GM23338 (cell line): ENCODE results near the gene SMYD3. TPM values are rescaled to one million over a fixed set of nuclear protein-coding genes. Genes with fewer than 3 reads are reported as not detected.

Source experiments
- ATAC-seq: fragments of 200-7000 bp; cut with Tn5 transposase; 3 replicates; pipeline ENCODE4 v1.9.1; 2020
- DNase-seq: peaks from one replicate; pipeline ENCODE4 v3.0.0-alpha.2; 2015; ENCODE audit warnings: low spot score
- H2AFZ ChIP-seq: fragments of 200-600 bp; sonication (generic); 2 replicates; pipeline ENCODE4 v1.8.0; 2016; ENCODE audit warnings: antibody characterized with exemption, mild to moderate bottlenecking, moderate library complexity
- H3F3A ChIP-seq: fragments of 200-600 bp; sonication (generic); replicated peaks from 2 replicates; pipeline ENCODE4 v1.8.0; 2017; ENCODE audit warnings: antibody characterized with exemption, mixed run types, low read depth
- H3K27ac ChIP-seq: fragments of 200-600 bp; sonication (generic); 2 replicates; pipeline ENCODE4 v1.6.1; 2016; ENCODE audit warnings: low read depth
- H3K27me3 ChIP-seq: fragments of 200-600 bp; sonication (generic); 2 replicates; pipeline ENCODE4 v1.8.0; 2016; ENCODE audit warnings: mild to moderate bottlenecking, mixed run types, moderate library complexity; ENCODE audit not compliant: insufficient read depth
- H3K36me3 ChIP-seq: fragments of 200-600 bp; sonication (generic); 2 replicates; pipeline ENCODE4 v1.8.0; 2016; ENCODE audit warnings: mild to moderate bottlenecking; ENCODE audit not compliant: insufficient read depth
- H3K4me1 ChIP-seq: fragments of 200-600 bp; sonication (generic); 2 replicates; pipeline ENCODE4 v1.8.0; 2016; ENCODE audit warnings: mild to moderate bottlenecking, moderate library complexity; ENCODE audit not compliant: insufficient read depth
- H3K4me2 ChIP-seq: fragments of 200-600 bp; sonication (generic); 2 replicates; pipeline ENCODE4 v1.7.1; 2017; ENCODE audit warnings: mixed run types
- H3K4me3 ChIP-seq: fragments of 200-600 bp; sonication (generic); 2 replicates; pipeline ENCODE4 v1.6.1; 2016; ENCODE audit warnings: mixed run types
- H3K79me2 ChIP-seq: fragments of 200-600 bp; sonication (generic); replicated peaks from 2 replicates; pipeline ENCODE4 v1.8.0; 2017; ENCODE audit warnings: mild to moderate bottlenecking; ENCODE audit not compliant: insufficient read depth
- H3K9me2 ChIP-seq: fragments of 200-600 bp; sonication (generic); 2 replicates; pipeline ENCODE4 v1.8.0; 2017; ENCODE audit not compliant: insufficient read depth
- H4K20me1 ChIP-seq: fragments of 200-600 bp; sonication (generic); replicated peaks from 2 replicates; pipeline ENCODE4 v1.8.0; 2017; ENCODE audit warnings: mild to moderate bottlenecking; ENCODE audit not compliant: insufficient read depth
- H3K27ac Mint-ChIP-seq: 2 replicates; pipeline ENCODE4 v1.8.0; 2020; ENCODE audit warnings: inconsistent platforms, mild to moderate bottlenecking, moderate library complexity, mixed read lengths
- H3K27me3 Mint-ChIP-seq: 3 replicates; pipeline ENCODE4 v1.8.0; 2022; ENCODE audit warnings: low read depth, mild to moderate bottlenecking, moderate library complexity, mixed read lengths, inconsistent platforms; ENCODE audit not compliant: insufficient read depth, poor library complexity
- H3K36me3 Mint-ChIP-seq: 3 replicates; pipeline ENCODE4 v1.8.0; 2021; ENCODE audit warnings: low read depth, mild to moderate bottlenecking, inconsistent platforms, moderate library complexity, mixed read lengths
- H3K4me1 Mint-ChIP-seq: 3 replicates; pipeline ENCODE4 v1.8.0; 2020; ENCODE audit warnings: mild to moderate bottlenecking, inconsistent platforms, mixed read lengths
- H3K4me3 Mint-ChIP-seq: 3 replicates; pipeline ENCODE4 v1.8.0; 2021; ENCODE audit warnings: moderate library complexity, mild to moderate bottlenecking, inconsistent platforms, mixed read lengths
- H3K9me3 Mint-ChIP-seq: 3 replicates; pipeline ENCODE4 v1.8.0; 2020; ENCODE audit warnings: moderate library complexity, mild to moderate bottlenecking, inconsistent platforms, mixed read lengths
- CREB1 ChIP-seq: fragments of 250-450 bp; sonication (Bioruptor Pico); IDR thresholded peaks from 2 replicates; pipeline ENCODE4 v1.5.0; 2020; ENCODE audit warnings: low read depth, mild to moderate bottlenecking, moderate library complexity
- JUNB ChIP-seq: IDR thresholded peaks from one replicate; pipeline ENCODE4 v1.6.1; 2016; ENCODE audit warnings: antibody characterized with exemption; ENCODE audit not compliant: unreplicated experiment
- NANOG ChIP-seq: IDR thresholded peaks from 2 replicates; pipeline ENCODE4 v1.6.1; 2016; ENCODE audit warnings: antibody characterized with exemption, borderline replicate concordance
- POLR2AphosphoS5 ChIP-seq: IDR thresholded peaks from 2 replicates; pipeline ENCODE4 v1.6.1; 2016; ENCODE audit warnings: antibody characterized with exemption, low read depth
- ZNF331 ChIP-seq: fragments of 250-450 bp; sonication (Bioruptor Pico); IDR thresholded peaks from 2 replicates; pipeline ENCODE4 v1.5.0; 2020; ENCODE audit warnings: low read depth, mild to moderate bottlenecking, moderate library complexity
- polyA plus RNA-seq: library from polyadenylated mRNA; unstranded; fragments of >200 nt; fragmentation: Nextera tagmentation; extraction: Ambion mirVana; gene quantifications from 2 replicates; pipeline ENCODE4 v1.2.1, GENCODE V29; 2016
- total RNA-seq: library from RNA; depleted of rRNA; stranded (reverse); fragments of >200 nt; shearing (Covaris generic); gene quantifications from 2 replicates; pipeline ENCODE4 v1.2.3, GENCODE V29; 2014
- TF ChIP-seq, protein P1 (sequence below), 2 experiments: fragments of 200-600 bp in 1 of 2; sonication (generic) in 1 of 2; conservative IDR thresholded peaks; 2 replicates each; pipeline versions ENCODE4 v1.5.1 to v1.6.1; 2016 to 2017; ENCODE audit warnings: antibody characterized with exemption in 2 of 2, low read depth in 2 of 2, mild to moderate bottlenecking in 2 of 2, moderate library complexity in 1 of 2
- TF ChIP-seq, protein P2 (sequence below): IDR thresholded peaks from one replicate; pipeline ENCODE4 v1.6.1; 2018; ENCODE audit warnings: antibody characterized with exemption; ENCODE audit not compliant: unreplicated experiment
- TF ChIP-seq, protein P3 (sequence below): IDR thresholded peaks from 2 replicates; pipeline ENCODE4 v1.6.1; 2016; ENCODE audit warnings: antibody characterized with exemption
- TF ChIP-seq, protein P4 (sequence below): fragments of 250-450 bp; sonication (Bioruptor Pico); IDR thresholded peaks from 2 replicates; pipeline ENCODE4 v1.5.0; 2020; ENCODE audit warnings: mild to moderate bottlenecking, moderate library complexity

The SMYD3 gene
- total and polyA plus RNA-seq, 2 experiments from 2014 or later, result 31.8 to 34.4 TPM

DNA sequence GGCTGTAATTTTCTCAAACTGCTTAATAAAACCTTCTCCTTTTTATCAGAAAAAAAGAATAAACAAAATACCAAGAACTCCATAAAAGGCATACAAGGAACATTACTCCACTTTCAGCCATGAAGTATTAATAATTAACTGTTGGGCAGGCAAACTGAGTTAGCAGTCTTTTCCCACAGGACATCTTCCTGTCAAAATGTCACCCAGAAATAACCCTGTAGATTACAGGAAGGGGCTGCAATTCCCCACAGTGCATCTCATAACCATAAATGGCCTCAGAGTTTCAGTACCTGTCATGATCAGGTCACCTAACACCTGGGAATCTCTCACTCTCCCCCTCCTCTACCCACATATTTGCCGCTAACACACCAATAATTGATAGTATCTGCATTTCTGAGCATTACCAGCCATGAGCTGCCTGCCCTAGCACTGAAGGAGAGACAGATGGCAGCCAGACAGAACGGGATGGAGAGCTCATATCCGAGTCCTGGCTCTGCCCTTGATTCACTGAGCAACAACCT, 475.0 kb downstream of the SMYD3 start (continued):
- TF ChIP-seq, protein P1, sequence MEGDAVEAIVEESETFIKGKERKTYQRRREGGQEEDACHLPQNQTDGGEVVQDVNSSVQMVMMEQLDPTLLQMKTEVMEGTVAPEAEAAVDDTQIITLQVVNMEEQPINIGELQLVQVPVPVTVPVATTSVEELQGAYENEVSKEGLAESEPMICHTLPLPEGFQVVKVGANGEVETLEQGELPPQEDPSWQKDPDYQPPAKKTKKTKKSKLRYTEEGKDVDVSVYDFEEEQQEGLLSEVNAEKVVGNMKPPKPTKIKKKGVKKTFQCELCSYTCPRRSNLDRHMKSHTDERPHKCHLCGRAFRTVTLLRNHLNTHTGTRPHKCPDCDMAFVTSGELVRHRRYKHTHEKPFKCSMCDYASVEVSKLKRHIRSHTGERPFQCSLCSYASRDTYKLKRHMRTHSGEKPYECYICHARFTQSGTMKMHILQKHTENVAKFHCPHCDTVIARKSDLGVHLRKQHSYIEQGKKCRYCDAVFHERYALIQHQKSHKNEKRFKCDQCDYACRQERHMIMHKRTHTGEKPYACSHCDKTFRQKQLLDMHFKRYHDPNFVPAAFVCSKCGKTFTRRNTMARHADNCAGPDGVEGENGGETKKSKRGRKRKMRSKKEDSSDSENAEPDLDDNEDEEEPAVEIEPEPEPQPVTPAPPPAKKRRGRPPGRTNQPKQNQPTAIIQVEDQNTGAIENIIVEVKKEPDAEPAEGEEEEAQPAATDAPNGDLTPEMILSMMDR (conservative IDR thresholded peaks at IDR 0.05; ENCODE audit: low read depth in 2 of 2), result no peak
- no peak for TF ChIP-seq POLR2AphosphoS5
- TF ChIP-seq NANOG, result no peak
- TF ChIP-seq JUNB, result no peak
- TF ChIP-seq, protein P2, sequence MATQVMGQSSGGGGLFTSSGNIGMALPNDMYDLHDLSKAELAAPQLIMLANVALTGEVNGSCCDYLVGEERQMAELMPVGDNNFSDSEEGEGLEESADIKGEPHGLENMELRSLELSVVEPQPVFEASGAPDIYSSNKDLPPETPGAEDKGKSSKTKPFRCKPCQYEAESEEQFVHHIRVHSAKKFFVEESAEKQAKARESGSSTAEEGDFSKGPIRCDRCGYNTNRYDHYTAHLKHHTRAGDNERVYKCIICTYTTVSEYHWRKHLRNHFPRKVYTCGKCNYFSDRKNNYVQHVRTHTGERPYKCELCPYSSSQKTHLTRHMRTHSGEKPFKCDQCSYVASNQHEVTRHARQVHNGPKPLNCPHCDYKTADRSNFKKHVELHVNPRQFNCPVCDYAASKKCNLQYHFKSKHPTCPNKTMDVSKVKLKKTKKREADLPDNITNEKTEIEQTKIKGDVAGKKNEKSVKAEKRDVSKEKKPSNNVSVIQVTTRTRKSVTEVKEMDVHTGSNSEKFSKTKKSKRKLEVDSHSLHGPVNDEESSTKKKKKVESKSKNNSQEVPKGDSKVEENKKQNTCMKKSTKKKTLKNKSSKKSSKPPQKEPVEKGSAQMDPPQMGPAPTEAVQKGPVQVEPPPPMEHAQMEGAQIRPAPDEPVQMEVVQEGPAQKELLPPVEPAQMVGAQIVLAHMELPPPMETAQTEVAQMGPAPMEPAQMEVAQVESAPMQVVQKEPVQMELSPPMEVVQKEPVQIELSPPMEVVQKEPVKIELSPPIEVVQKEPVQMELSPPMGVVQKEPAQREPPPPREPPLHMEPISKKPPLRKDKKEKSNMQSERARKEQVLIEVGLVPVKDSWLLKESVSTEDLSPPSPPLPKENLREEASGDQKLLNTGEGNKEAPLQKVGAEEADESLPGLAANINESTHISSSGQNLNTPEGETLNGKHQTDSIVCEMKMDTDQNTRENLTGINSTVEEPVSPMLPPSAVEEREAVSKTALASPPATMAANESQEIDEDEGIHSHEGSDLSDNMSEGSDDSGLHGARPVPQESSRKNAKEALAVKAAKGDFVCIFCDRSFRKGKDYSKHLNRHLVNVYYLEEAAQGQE, result no peak

DNA sequence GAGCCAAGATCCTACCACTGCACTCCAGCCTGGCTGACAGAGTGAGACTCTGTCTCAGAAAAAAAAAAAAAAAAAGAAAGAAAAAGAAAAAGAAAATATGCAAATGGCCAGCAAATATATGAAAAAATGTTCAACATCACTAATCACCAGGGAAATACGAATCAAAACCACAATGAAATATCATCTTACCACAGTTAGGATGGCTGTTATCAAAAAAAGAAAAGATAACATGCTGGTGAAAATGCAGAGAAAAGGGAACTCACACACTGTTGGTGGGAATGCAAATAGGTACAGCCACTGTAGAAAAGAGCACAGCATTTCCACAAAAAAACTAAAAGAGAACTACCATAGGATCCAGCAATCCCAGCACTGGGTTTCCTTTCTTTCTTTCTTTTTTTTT, 477.5 kb downstream of the SMYD3 start:
- Histone ChIP-seq H3K79me2 (no peaks in the 10 kb centered on the region), H3K27ac (no peak overlapping the region), H3K4me2 (no peak overlapping the region), H4K20me1 (no peaks in the 10 kb centered on the region), H3K4me3 (no peak overlapping the region), H3K27me3 (no peaks in the 10 kb centered on the region), H2AFZ (no peak overlapping the region), H3K36me3 (no peaks in the 10 kb centered on the region), H3F3A (no peaks in the 10 kb centered on the region), H3K4me1 (no peaks in the 10 kb centered on the region), H3K9me2 (no peaks in the 10 kb centered on the region)
- no peaks in the 10 kb centered on the region for H3K36me3 Mint-ChIP-seq
- H3K4me3 Mint-ChIP-seq, result no peak overlapping the region
- no peak for DNase-seq
- H3K27ac Mint-ChIP-seq, result no peak overlapping the region
- H3K27me3 Mint-ChIP-seq, result peaks cover 1% of the 10 kb centered on the region
- no peak for ATAC-seq
- H3K9me3 Mint-ChIP-seq, result no peaks in the 10 kb centered on the region
- peaks cover 2% of the 10 kb centered on the region; the same call in 2 of the 3 replicates for H3K4me1 Mint-ChIP-seq
- TF ChIP-seq NANOG, result no peak
- TF ChIP-seq JUNB, result no peak
- TF ChIP-seq, protein P3, sequence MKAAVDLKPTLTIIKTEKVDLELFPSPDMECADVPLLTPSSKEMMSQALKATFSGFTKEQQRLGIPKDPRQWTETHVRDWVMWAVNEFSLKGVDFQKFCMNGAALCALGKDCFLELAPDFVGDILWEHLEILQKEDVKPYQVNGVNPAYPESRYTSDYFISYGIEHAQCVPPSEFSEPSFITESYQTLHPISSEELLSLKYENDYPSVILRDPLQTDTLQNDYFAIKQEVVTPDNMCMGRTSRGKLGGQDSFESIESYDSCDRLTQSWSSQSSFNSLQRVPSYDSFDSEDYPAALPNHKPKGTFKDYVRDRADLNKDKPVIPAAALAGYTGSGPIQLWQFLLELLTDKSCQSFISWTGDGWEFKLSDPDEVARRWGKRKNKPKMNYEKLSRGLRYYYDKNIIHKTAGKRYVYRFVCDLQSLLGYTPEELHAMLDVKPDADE, result no peak
- TF ChIP-seq, protein P4, sequence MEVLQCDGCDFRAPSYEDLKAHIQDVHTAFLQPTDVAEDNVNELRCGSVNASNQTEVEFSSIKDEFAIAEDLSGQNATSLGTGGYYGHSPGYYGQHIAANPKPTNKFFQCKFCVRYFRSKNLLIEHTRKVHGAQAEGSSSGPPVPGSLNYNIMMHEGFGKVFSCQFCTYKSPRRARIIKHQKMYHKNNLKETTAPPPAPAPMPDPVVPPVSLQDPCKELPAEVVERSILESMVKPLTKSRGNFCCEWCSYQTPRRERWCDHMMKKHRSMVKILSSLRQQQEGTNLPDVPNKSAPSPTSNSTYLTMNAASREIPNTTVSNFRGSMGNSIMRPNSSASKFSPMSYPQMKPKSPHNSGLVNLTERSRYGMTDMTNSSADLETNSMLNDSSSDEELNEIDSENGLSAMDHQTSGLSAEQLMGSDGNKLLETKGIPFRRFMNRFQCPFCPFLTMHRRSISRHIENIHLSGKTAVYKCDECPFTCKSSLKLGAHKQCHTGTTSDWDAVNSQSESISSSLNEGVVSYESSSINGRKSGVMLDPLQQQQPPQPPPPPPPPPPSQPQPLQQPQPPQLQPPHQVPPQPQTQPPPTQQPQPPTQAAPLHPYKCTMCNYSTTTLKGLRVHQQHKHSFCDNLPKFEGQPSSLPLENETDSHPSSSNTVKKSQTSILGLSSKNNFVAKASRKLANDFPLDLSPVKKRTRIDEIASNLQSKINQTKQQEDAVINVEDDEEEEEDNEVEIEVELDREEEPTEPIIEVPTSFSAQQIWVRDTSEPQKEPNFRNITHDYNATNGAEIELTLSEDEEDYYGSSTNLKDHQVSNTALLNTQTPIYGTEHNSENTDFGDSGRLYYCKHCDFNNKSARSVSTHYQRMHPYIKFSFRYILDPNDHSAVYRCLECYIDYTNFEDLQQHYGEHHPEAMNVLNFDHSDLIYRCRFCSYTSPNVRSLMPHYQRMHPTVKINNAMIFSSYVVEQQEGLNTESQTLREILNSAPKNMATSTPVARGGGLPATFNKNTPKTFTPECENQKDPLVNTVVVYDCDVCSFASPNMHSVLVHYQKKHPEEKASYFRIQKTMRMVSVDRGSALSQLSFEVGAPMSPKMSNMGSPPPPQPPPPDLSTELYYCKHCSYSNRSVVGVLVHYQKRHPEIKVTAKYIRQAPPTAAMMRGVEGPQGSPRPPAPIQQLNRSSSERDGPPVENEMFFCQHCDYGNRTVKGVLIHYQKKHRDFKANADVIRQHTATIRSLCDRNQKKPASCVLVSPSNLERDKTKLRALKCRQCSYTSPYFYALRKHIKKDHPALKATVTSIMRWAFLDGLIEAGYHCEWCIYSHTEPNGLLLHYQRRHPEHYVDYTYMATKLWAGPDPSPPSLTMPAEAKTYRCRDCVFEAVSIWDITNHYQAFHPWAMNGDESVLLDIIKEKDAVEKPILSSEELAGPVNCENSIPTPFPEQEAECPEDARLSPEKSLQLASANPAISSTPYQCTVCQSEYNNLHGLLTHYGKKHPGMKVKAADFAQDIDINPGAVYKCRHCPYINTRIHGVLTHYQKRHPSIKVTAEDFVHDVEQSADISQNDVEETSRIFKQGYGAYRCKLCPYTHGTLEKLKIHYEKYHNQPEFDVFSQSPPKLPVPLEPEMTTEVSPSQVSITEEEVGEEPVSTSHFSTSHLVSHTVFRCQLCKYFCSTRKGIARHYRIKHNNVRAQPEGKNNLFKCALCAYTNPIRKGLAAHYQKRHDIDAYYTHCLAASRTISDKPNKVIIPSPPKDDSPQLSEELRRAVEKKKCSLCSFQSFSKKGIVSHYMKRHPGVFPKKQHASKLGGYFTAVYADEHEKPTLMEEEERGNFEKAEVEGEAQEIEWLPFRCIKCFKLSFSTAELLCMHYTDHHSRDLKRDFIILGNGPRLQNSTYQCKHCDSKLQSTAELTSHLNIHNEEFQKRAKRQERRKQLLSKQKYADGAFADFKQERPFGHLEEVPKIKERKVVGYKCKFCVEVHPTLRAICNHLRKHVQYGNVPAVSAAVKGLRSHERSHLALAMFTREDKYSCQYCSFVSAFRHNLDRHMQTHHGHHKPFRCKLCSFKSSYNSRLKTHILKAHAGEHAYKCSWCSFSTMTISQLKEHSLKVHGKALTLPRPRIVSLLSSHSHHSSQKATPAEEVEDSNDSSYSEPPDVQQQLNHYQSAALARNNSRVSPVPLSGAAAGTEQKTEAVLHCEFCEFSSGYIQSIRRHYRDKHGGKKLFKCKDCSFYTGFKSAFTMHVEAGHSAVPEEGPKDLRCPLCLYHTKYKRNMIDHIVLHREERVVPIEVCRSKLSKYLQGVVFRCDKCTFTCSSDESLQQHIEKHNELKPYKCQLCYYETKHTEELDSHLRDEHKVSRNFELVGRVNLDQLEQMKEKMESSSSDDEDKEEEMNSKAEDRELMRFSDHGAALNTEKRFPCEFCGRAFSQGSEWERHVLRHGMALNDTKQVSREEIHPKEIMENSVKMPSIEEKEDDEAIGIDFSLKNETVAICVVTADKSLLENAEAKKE (CRISPR knock-in tag), result no peak
- no peak for TF ChIP-seq ZNF331 (CRISPR knock-in tag)
- no peak for TF ChIP-seq POLR2AphosphoS5
- no peak for TF ChIP-seq CREB1
